Sigmoid colon (tissue), 7 donors: ENCODE measurements around the gene DRAP1. TPM values are rescaled to one million over a fixed set of nuclear protein-coding genes. Genes with fewer than 3 reads are reported as not detected.

Experiments
- DNase-seq: peaks from one replicate; pipeline ENCODE4 v3.0.0-alpha.2; 2019
- H3K27ac ChIP-seq, 4 donors: fragments of 200-600 bp; sonication (generic); one replicate each; pipeline ENCODE4 v1.5.1; 2016 to 2019; ENCODE audit warnings: mild to moderate bottlenecking in 1 of 4
- H3K27me3 ChIP-seq, 3 donors: fragments of 200-600 bp; sonication (generic); one replicate each; pipeline ENCODE4 v1.5.1; 2019; ENCODE audit warnings: mild to moderate bottlenecking in 1 of 3
- H3K36me3 ChIP-seq, 4 donors: fragments of 200-600 bp; sonication (generic); one replicate each; pipeline ENCODE4 v1.5.1; 2016 to 2019
- H3K4me1 ChIP-seq, 4 donors: fragments of 200-600 bp; sonication (generic); one replicate each; pipeline ENCODE4 v1.5.1; 2017 to 2019
- H3K4me3 ChIP-seq, 4 donors: fragments of 200-600 bp; sonication (generic); one replicate each; pipeline ENCODE4 v1.5.1; 2017 to 2019; ENCODE audit warnings: mild to moderate bottlenecking in 2 of 4, moderate library complexity in 1 of 4
- H3K9me3 ChIP-seq, 4 donors: fragments of 200-600 bp in 3 of 4; sonication (generic) in 3 of 4; one replicate each; pipeline versions ENCODE4 v1.5.1 to v1.6.1; 2013 to 2019
- CTCF ChIP-seq, 4 experiments: fragments of 450-650 bp in 3 of 4; fragments of 200-600 bp in 1 of 4; IDR thresholded peaks; one replicate each; pipeline ENCODE4 v1.5.1; 2016 to 2019; ENCODE audit warnings: antibody characterized with exemption in 4 of 4, mild to moderate bottlenecking in 3 of 4, moderate library complexity in 2 of 4
- EP300 ChIP-seq, 4 donors: sonication (generic); formaldehyde crosslinking; IDR thresholded peaks; one replicate each; pipeline ENCODE4 v1.6.1; 2017; ENCODE audit warnings: antibody characterized with exemption in 4 of 4
- POLR2A ChIP-seq, 2 donors: fragments of 450-650 bp; IDR thresholded peaks; one replicate each; pipeline ENCODE4 v1.6.1; 2016; ENCODE audit warnings: antibody characterized with exemption in 2 of 2, mild to moderate bottlenecking in 2 of 2, moderate library complexity in 2 of 2
- POLR2AphosphoS5 ChIP-seq, 4 donors: sonication (generic); formaldehyde crosslinking; IDR thresholded peaks; one replicate each; pipeline ENCODE4 v1.6.1; 2017; ENCODE audit warnings: antibody characterized with exemption in 4 of 4
- WGBS, 2 donors: extraction: QIAGEN DNeasy Blood & Tissue Kit; methylation state at CpG; one replicate each; pipeline ENCODE4 v1.1.7; 2013; 5-methylcytosine and 5-hydroxymethylcytosine counted together
- intact Hi-C: fragments of 100-400 bp; cut with DNase I; formaldehyde crosslinking; loops from one replicate; pipeline ENCODE4 v1.15.1; 2023
- polyA plus RNA-seq, 3 donors: library from polyadenylated mRNA; stranded (reverse); fragments of 200-250 nt; gene quantifications; one replicate each; pipeline ENCODE4 v1.2.3, GENCODE V29; 2013
- total RNA-seq, 4 donors: library from RNA; depleted of rRNA; stranded (reverse); fragments of >200 nt; gene quantifications; one replicate each; pipeline ENCODE4 v1.1.0, GENCODE V29; 2016
- donor health status: healthy with polysubstance abuse.
- donor health status: Bipolar disorder and iron deficiency.
- donor health status: healthy.

DRAP1 gene
- total and polyA plus RNA-seq, 7 donors, result 58.9 to 115 (median 77.5) TPM

- DNase-seq, result no peak
- Histone ChIP-seq H3K36me3 (no peaks in the 10 kb centered on the region), H3K4me1 (no peaks in the 10 kb centered on the region), H3K4me3 (no peak overlapping the region), H3K27ac (no peak overlapping the region), H3K27me3 (peaks cover 0 to 8% (median 0%) of the 10 kb centered on the region in 3 donors), H3K9me3 (no peaks in the 10 kb centered on the region)
- WGBS, 2 donors, result 94 to 96% methylated on average over 20 of the region's 20 CpGs
- no peak for TF ChIP-seq CTCF (IDR thresholded peaks at IDR 0.05)
- intact Hi-C loops, result no loop called here
Observed at GRCh38 chr11:65953471-65953870, 34.2 kb downstream of the DRAP1 start.

- H3K4me3 ChIP-seq, result no peak overlapping the region
- WGBS, 2 donors, result 80 to 84% methylated on average over 8 of the region's 8 CpGs
- no peaks in the 10 kb centered on the region for H3K36me3 ChIP-seq
- H3K4me1 ChIP-seq, result no peaks in the 10 kb centered on the region
- H3K27me3 ChIP-seq, result peaks cover 0 to 8% (median 0%) of the 10 kb centered on the region in 3 donors
- no peaks in the 10 kb centered on the region for H3K9me3 ChIP-seq
- intact Hi-C loops, result no loop called here
- no peak overlapping the region for H3K27ac ChIP-seq
- TF ChIP-seq POLR2A (IDR thresholded peaks at IDR 0.05) (no peak), CTCF (IDR thresholded peaks at IDR 0.05) (no peak), POLR2AphosphoS5 (IDR thresholded peaks at IDR 0.05) (no peak), EP300 (IDR thresholded peaks at IDR 0.05) (no peak)
- DNase-seq, result no peak
Observed at GRCh38 chr11:65954771-65955170, 35.5 kb downstream of the DRAP1 start.

- no peak for DNase-seq
- H3K9me3 ChIP-seq, result no peaks in the 10 kb centered on the region
- intact Hi-C loops, result no loop called here
- H3K27ac ChIP-seq, result no peak overlapping the region
- TF ChIP-seq EP300 (IDR thresholded peaks at IDR 0.05) (no peak), POLR2A (IDR thresholded peaks at IDR 0.05) (no peak), CTCF (IDR thresholded peaks at IDR 0.05) (no peak), POLR2AphosphoS5 (IDR thresholded peaks at IDR 0.05) (no peak)
- H3K4me3 ChIP-seq, result no peak overlapping the region
- no peaks in the 10 kb centered on the region for H3K36me3 ChIP-seq
- H3K4me1 ChIP-seq, result peaks cover 0 to 21% (median 19%) of the 10 kb centered on the region in 4 donors
- WGBS, 2 donors, result 67 to 82% methylated on average over 4 of the region's 4 CpGs
- peaks cover 0 to 8% (median 0%) of the 10 kb centered on the region in 3 donors for H3K27me3 ChIP-seq
Observed at GRCh38 chr11:65958291-65958690, 39.1 kb downstream of the DRAP1 start.

- 85 to 90% methylated on average over 17 of the region's 17 CpGs for WGBS, 2 donors
- Histone ChIP-seq H3K4me1 (peaks cover 0 to 27% (median 25%) of the 10 kb centered on the region in 4 donors), H3K36me3 (peaks cover 0 to 2% (median under 1%) of the 10 kb centered on the region in 4 donors), H3K27ac (no peak overlapping the region), H3K9me3 (no peaks in the 10 kb centered on the region), H3K4me3 (no peak overlapping the region), H3K27me3 (peaks cover 0 to 8% (median 0%) of the 10 kb centered on the region in 3 donors)
- TF ChIP-seq POLR2AphosphoS5 (IDR thresholded peaks at IDR 0.05), result no peak
- TF ChIP-seq CTCF (IDR thresholded peaks at IDR 0.05), result no peak
- no peak for TF ChIP-seq POLR2A (IDR thresholded peaks at IDR 0.05)
- no peak for TF ChIP-seq EP300 (IDR thresholded peaks at IDR 0.05)
- intact Hi-C loops, result no loop called here
- DNase-seq, result no peak
Observed at GRCh38 chr11:65958774-65959420, 39.7 kb downstream of the DRAP1 start.
